K562 (cell line): ENCODE data around the gene SRCAP. TPM values are rescaled to one million over a fixed set of nuclear protein-coding genes. Genes with fewer than 3 reads are reported as not detected.

Experiments used
- ETV1 ChIP-seq: fragments of 450-650 bp; conservative IDR thresholded peaks from 2 replicates; pipeline ENCODE4 v1.6.1; 2016; ENCODE audit warnings: missing genetic modification characterization, control low read depth, low read depth, missing compliant biosample characterization
- NCOA4 ChIP-seq: fragments of 450-650 bp; IDR thresholded peaks from 2 replicates; pipeline ENCODE4 v1.6.1; 2018; ENCODE audit warnings: mild to moderate bottlenecking; ENCODE audit not compliant: partially characterized antibody
- POLR2G ChIP-seq: fragments of 200-400 bp; formaldehyde crosslinking; IDR thresholded peaks from 2 replicates; pipeline ENCODE4 v1.6.1; 2017; ENCODE audit warnings: low read depth, mild to moderate bottlenecking, antibody characterized with exemption, low read length, moderate library complexity
- RBFOX2 ChIP-seq: fragments of 200-400 bp; formaldehyde crosslinking; IDR thresholded peaks from 2 replicates; pipeline ENCODE4 v1.6.1; 2017; ENCODE audit warnings: low read depth, mild to moderate bottlenecking, low read length, moderate library complexity
- SNAPC5 ChIP-seq: fragments of 250-450 bp; sonication (Bioruptor Pico); IDR thresholded peaks from 2 replicates; pipeline ENCODE4 v1.8.0; 2021; ENCODE audit warnings: moderate library complexity, mild to moderate bottlenecking, inconsistent platforms
- ZFX ChIP-seq: sonication (generic); formaldehyde crosslinking; IDR thresholded peaks from 2 replicates; pipeline ENCODE4 v1.8.0; 2022; ENCODE audit warnings: mild to moderate bottlenecking, missing genetic modification reagents, moderate library complexity
- polyA plus RNA-seq, 8 experiments: library from polyadenylated mRNA; depleted of rRNA in 4 of 8; stranded (reverse) in 5 of 8; unstranded in 3 of 8; fragments of >200 nt; fragmentation: Nextera tagmentation in 2 of 8; fragmentation: Illumina TruSeq in 1 of 8; extraction: Ambion mirVana in 2 of 8; extraction: Trizol in 1 of 8; gene quantifications; 2 replicates each; pipeline versions ENCODE4 v1.2.1 to v1.2.3, GENCODE V29; 2011 to 2014; ENCODE audit warnings: inconsistent platforms in 1 of 8, missing spikeins in 1 of 8
- total RNA-seq, 7 experiments: library from RNA; depleted of rRNA in 6 of 7; stranded (reverse); fragments of >200 nt in 6 of 7; fragmentation: Illumina TruSeq in 2 of 7; extraction: Trizol in 2 of 7; gene quantifications; 2 replicates each; pipeline versions ENCODE4 v1.2.1 to v1.2.3, GENCODE V29; 2011 to 2021; ENCODE audit warnings: low replicate concordance in 1 of 7
- TF ChIP-seq, protein P1 (sequence below), 3 experiments: IDR thresholded peaks in 2 of 3; conservative IDR thresholded peaks in 1 of 3; 2 replicates each; pipeline ENCODE4 v1.5.1; 2011 to 2012; ENCODE audit warnings: low read length in 3 of 3, mild to moderate bottlenecking in 3 of 3, control low read depth in 2 of 3, improper control_type of control experiment in 1 of 3, inconsistent platforms in 1 of 3, low read depth in 1 of 3, mixed read lengths in 1 of 3, moderate library complexity in 1 of 3; ENCODE audit not compliant: insufficient read depth in 2 of 3

The SRCAP gene
- total and polyA plus RNA-seq, 9 of the 15 experiments (the other 6 are each of a cell fraction or from before 2014, with no cell fraction given) = 0.21 to 62.6 (median 5.8) TPM

GRCh38 chr16:30669903-30670824 is 28.8 kb upstream of the SRCAP start (continued):
- no peak for TF ChIP-seq ETV1 (tag)
- peak; percentile 59 for TF ChIP-seq POLR2G
- TF ChIP-seq, protein P1, sequence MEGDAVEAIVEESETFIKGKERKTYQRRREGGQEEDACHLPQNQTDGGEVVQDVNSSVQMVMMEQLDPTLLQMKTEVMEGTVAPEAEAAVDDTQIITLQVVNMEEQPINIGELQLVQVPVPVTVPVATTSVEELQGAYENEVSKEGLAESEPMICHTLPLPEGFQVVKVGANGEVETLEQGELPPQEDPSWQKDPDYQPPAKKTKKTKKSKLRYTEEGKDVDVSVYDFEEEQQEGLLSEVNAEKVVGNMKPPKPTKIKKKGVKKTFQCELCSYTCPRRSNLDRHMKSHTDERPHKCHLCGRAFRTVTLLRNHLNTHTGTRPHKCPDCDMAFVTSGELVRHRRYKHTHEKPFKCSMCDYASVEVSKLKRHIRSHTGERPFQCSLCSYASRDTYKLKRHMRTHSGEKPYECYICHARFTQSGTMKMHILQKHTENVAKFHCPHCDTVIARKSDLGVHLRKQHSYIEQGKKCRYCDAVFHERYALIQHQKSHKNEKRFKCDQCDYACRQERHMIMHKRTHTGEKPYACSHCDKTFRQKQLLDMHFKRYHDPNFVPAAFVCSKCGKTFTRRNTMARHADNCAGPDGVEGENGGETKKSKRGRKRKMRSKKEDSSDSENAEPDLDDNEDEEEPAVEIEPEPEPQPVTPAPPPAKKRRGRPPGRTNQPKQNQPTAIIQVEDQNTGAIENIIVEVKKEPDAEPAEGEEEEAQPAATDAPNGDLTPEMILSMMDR (IDR thresholded peaks at IDR 0.05 in 2 of 3, conservative IDR thresholded peaks at IDR 0.05 in 1 of 3; ENCODE audit: insufficient read depth in 2 of 3, low read depth in 1 of 3, low read length in 3 of 3) = peak; percentile 26 to 36 (median 36); a peak in 3 of 6 replicates
- no peak for TF ChIP-seq NCOA4
- no peak for TF ChIP-seq ZFX (CRISPR knock-in tag)
- no peak for TF ChIP-seq SNAPC5
- TF ChIP-seq RBFOX2 = peak; percentile 43
